ENCODE data around the gene SLC38A8.

DNA sequence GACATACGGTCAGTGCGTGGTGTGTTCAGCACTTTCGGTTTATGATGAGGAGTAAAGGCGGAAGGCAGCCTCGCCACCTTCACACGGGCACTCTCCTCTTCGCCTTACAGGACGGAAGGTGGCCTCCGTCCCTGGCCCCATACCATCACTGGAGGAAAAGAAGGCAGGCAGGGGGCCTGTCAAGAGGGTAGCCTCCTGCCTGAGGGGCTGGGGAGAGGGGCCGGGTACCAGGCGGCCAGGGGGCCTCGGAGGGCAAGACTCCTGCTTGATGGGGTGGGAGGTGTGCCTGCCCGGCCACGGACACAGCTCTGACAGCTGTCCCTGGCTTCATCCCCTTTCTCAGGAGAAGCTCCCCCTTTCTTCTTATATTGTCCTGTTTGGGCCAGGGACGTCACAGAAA is 15.6 kb upstream of the SLC38A8 start:
- TF ChIP-seq RAD21 (IDR thresholded peaks at IDR 0.05; ENCODE audit: low read depth): no peak
- TF ChIP-seq, protein P1, sequence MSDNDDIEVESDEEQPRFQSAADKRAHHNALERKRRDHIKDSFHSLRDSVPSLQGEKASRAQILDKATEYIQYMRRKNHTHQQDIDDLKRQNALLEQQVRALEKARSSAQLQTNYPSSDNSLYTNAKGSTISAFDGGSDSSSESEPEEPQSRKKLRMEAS (IDR thresholded peaks at IDR 0.05): no peak
- TF ChIP-seq, protein P2, sequence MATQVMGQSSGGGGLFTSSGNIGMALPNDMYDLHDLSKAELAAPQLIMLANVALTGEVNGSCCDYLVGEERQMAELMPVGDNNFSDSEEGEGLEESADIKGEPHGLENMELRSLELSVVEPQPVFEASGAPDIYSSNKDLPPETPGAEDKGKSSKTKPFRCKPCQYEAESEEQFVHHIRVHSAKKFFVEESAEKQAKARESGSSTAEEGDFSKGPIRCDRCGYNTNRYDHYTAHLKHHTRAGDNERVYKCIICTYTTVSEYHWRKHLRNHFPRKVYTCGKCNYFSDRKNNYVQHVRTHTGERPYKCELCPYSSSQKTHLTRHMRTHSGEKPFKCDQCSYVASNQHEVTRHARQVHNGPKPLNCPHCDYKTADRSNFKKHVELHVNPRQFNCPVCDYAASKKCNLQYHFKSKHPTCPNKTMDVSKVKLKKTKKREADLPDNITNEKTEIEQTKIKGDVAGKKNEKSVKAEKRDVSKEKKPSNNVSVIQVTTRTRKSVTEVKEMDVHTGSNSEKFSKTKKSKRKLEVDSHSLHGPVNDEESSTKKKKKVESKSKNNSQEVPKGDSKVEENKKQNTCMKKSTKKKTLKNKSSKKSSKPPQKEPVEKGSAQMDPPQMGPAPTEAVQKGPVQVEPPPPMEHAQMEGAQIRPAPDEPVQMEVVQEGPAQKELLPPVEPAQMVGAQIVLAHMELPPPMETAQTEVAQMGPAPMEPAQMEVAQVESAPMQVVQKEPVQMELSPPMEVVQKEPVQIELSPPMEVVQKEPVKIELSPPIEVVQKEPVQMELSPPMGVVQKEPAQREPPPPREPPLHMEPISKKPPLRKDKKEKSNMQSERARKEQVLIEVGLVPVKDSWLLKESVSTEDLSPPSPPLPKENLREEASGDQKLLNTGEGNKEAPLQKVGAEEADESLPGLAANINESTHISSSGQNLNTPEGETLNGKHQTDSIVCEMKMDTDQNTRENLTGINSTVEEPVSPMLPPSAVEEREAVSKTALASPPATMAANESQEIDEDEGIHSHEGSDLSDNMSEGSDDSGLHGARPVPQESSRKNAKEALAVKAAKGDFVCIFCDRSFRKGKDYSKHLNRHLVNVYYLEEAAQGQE (IDR thresholded peaks at IDR 0.05; ENCODE audit: low read depth): no peak
- TF ChIP-seq, protein P3, sequence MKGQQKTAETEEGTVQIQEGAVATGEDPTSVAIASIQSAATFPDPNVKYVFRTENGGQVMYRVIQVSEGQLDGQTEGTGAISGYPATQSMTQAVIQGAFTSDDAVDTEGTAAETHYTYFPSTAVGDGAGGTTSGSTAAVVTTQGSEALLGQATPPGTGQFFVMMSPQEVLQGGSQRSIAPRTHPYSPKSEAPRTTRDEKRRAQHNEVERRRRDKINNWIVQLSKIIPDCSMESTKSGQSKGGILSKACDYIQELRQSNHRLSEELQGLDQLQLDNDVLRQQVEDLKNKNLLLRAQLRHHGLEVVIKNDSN (IDR thresholded peaks at IDR 0.05): no peak
- no peak for TF ChIP-seq EP300 (IDR thresholded peaks at IDR 0.05; ENCODE audit: borderline replicate concordance)
- no peak for TF ChIP-seq TAF1 (IDR thresholded peaks at IDR 0.05; ENCODE audit: low read depth)
- no peak for TF ChIP-seq YY1 (IDR thresholded peaks at IDR 0.05; ENCODE audit: low read depth)
- no peak for TF ChIP-seq NFIC (IDR thresholded peaks at IDR 0.05)
